Amygdala (tissue), 56 donors: ENCODE results near the gene FMNL2.
"Not testable (repeated sequence)": the region's sequence is repeated elsewhere in the genome, so short reads cannot be mapped to it uniquely, and the experiment has no call there.

Experiments used
- DNase-seq, 56 donors: peaks; one replicate each; lab custom pipeline; 2025; lab: John Stamatoyannopoulos, UW

FMNL2 gene

DNA sequence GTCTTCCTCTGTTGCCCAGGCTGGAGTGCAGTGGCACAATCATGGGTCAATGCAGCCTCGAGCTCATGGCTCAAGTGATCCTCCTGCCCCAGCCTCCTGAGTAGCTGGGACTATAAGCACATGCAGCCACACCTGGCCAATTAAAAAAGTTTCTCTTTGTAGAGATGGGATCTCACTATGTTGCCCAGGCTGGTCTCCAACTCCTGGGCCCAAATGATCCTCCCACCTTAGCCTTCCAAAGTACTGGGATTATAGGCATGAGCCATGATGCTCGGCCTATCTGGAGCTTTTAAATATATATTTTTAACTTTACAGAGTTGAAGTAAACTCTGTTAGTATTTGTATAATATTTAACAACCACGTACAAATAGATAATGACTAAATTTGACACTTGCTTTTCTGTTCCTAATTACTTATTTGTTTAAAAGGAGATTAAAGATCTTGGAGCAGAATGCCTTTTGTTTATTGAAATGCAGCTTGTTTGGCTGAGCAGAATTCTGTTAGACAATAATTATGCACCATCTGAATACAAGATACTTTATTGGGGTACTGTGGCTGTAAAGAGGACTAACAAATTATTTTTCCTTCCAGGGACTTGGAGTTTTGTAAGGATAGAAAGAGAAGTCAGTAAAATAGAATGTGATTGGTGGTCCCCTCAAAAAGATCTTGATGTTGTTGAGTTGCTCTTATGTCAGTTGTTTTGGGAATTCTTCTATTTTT, 175.0 kb downstream of the FMNL2 start:
- DNase-seq, result no peak

DNA sequence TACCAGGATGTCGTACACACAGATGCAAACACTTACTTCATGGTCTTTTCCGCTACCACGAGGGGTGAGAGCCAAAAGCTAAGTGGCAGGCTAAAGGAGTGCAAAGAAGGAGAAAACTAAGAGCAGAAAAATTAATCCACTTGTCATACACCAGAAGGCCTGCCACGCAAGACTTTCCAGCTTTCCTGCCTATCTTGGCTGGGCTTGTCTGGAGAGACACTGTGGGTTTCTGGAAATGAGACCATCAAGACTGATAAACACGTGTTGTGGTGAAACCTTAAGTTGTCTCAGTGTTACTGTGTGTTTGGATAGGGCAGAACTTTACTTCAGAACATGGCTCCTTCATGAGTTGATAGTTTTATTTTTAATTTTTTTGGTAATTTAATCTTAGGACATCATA, 175.6 kb downstream of the FMNL2 start:
- DNase-seq, result no peak

DNA sequence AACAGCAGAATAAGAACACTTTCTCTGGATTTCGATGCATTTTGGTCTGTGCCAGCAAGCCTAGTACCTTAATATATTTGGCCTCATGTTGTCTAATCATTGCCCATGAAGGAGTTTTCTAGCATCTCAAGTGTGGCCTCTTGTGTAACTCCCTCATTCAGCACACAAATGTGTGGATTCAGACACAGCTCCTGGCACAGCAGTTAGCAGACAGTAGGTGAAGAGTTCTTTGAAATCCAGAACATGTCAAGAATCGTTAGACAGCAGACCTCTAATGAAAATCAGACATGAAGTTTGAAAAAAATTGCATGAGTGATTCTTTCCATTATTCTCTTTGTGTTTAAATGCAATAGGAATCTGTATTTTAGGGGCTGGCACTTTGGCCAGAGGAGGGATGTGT, 177.0 kb downstream of the FMNL2 start:
- no peak for DNase-seq

DNA sequence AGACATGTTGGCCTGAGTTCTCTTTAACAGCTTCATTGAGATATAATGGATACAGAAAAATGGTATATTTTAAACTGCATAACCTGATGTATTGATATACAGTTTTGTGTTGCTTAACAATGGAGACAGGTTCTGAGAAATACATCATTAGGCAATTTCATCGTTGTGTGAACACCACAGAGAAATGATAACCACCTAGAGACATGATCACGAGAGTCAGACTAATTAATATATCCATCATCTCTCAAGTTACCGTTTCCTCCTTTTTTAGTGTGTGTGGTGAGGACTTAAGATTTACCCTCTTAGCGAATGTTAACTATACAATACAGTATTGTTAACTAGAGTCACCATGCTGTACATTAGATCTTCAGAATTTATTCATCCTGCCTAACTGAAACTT, 178.1 kb downstream of the FMNL2 start:
- no peak for DNase-seq

DNA sequence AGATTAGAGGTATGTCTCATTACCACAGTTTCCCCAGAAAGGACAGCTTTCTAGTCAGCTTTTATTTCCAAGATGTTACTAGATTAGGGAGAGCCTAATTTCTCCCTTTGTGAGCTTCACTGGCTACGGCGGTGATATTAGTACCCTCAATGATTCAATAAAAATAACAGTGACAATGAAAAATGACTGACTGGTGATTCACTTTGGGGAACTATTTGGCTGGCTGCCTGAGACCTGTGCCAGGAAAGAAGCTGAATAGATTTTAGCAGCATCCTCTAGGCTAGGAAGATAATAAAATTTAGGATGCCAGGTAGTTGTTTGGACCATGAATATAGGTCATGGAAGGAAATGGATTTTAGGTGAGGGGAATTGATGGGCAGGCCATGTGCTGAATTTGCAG, 178.7 kb downstream of the FMNL2 start:
- peak in 3 of 56 donors; percentile 13 to 26 (median 24) for DNase-seq

DNA sequence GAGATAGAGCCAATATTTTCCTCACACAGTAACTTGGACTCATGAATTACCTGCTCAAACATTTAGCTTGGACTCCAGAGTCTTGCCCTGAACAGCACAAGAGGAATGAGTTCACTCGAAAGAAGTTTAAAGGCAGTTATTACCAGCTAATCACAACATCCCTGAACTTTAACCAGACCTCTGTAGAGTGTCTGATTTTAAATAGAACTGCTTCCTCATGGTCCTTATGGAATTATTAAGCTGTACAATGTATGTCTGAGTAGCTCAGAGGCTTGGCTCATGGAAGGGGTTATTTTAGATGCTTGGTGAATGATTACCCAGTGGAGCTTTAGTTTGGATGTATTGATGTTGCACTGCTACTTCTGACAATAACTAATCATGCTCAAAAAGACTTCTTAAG, 183.1 kb downstream of the FMNL2 start:
- DNase-seq, result no peak

DNA sequence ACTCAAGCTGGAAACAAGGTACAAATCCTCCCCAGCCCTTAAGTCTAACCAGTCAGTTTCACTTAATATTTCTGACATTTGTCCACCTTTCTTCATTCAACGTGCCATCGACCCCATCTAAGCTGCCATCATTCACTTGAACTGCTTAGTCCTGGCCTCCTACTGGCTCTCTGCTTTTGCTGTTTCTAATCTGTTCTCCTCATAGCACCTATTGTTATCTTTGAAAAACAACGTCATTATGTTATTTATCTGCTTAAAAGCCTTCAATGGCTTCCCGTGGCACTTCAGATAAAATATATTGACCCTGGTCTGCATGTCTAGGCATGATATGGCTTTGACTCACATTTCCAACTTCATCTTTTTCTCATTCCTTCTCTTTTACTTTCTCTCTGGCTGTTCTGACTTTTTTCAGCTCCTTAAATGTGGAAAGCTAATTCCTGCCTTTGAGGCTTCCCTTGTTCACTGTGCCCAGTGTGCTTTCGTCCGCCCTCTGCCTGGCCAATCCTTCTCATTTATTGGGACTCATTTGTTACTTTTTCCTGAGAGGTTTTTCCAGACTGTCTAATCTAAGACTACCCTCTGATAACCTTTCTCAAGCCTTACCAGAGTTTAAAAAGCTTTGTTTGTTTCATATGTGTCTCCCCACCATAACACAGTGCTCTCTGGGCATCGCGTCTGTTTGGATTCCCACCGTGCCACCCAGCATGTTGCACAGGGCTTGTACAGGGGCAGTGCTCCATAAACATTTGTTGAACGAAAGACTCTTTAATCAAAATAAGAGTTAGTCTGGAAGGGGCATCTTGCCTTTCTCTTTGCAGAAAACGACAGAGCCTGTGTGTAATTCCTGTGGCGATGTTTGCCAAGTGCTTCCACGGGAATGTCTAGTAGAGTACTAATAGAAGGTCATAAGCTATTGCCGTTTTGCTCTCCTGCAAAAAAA, 183.9 kb downstream of the FMNL2 start:
- peak in 1 of 56 donors; percentile 40 for DNase-seq

DNA sequence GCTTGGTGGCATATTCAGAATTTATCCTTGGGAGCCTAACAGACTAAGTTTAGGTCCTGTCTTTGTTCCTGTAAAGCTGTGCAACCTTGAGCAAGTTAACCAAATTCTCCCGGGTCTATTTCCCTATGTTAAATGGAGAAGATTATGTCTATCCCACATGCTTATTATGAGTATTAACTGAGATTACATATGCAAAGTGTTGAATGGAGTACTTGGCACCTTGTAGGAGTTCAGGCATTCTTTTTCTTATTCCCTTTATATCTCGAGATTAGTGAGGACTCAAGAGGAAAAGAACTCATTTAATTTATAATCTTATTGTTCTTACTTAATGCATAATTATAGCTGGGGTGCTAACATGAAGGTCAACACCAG, 184.6 kb downstream of the FMNL2 start:
- DNase-seq, result no peak

DNA sequence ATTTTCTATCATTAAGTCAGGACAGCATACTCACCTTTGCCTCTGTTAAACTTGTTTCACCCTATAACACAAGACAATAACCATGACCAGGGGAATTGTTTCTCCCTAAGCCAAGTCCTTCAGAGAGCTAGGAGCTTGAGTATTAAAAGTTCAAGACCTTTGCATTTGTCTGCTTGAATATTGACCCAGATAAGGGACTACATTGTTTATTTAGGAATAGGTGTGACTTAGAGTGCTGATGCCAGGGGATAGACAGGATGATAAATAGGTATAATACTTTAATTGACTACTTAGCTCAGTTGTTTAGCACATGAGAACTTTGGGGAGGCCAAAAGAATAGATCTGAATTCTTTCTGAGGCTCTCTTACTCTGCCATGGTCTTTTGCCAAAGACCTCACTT, 185.8 kb downstream of the FMNL2 start:
- DNase-seq, result no peak

DNA sequence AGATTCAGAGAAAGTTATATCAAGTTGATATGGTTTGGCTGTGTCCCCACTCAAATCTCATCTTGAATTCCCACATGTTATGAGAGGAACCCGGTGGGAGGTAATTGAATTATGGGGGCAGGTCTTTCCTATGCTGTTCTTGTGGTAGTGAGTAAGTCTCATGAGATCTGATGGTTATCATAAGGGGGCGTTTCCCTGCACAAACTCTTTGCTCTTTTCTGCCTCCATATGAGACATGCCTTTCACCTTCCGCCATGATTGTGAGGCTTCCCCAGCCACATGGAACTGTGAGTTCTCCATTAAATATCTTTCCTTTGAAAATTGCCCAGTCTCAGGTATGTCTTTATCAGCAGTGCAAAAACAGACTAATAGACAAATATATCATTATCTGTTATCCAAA, 187.5 kb downstream of the FMNL2 start:
- DNase-seq, result not testable (repeated sequence)

DNA sequence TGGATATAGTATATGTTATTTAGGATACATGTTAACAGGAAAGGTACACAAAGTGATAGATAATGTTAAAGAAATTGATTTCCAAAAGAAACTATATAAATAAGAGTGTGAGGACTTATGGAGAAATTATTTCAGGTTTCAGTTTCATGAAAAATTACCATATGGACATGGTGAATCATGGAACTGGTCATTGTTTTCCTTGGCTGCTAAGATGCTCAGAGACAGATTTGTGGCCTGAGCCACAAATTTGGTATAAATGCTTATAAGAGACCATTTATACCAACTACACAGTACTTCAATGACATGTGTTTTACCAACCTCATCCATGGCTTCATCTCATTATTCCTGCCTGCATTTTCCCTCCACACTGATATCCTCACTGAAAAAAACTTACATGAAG, 188.1 kb downstream of the FMNL2 start:
- DNase-seq, result no peak

DNA sequence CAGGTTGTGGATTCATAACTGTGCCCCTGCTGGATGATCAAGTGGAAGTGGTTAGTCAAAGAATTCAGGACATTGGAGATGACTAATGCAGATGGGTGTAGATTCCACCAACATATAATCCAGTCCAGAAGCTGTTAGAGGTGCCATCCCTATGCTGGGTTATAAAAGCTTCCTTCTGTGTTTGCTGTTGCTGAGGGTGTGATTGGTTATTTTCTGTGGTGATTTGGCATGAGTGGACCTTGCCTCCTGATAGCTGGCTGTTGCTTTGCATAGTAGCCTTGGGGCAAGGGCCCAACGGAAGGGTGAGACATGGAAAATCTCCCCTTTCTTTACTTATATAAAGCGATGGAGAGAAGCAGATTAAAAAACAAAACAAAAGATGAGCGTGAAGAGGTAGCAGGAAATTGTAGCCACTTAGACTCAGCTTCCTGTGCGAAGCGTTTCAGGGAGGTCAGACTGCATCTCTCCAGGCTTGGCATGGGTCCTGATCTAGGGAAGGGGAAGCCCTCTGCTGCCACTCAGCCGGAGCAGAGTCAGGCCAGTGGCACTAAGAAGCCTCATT, 190.4 kb downstream of the FMNL2 start:
- DNase-seq, result peak in 18 of 56 donors; percentile 9 to 61 (median 23)

DNA sequence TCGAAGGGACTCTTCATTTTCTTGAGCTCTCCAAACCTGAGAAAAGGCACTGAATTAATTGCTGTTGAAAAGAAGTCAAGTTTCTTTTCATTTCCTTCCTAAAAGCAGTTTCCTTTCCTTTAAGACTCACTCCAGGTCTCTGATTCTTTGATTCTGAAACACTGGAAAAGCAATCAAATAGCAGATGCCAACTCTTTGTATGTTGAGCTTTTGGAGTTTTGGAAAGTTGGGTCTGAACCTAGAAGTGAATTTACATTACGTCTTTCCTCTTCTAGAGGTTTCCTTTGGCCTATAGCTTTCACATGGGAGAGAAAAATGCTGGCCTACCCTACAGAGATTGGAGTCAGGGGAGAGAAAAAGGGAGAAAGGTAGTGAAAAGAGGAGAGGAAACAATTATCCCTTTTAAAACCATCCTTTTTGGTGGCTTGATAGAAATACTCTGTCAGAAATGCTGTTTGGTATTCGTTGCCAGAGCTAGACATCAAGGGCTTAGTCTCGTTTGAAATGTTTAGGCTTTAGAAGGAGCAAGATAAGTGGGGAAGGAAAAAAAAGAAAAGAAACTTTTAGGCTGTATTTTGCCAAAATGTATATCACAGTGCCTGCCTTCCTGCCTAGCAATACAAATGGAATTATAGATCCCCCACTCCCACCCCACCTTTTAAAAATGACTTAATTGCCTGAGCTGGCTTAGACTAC, 194.6 kb downstream of the FMNL2 start:
- DNase-seq, result no peak

DNA sequence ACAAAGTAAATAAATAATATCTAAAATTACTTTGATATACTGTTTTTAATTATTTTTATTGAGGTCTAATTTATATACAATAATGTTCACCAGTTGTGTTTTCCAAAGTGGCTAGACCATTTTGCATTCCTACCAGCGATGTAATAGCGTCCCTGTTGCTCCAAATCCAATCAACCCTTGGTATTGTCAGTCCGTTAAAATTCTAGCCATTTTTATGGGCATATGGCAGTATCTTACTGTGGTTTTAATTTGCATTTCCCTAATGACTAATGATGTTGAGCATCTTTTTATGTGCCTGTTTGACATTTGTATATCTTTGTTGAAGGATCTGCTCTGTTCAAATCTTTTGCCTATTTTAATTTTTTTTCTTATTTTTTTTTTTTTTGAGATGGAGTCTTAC, 197.3 kb downstream of the FMNL2 start:
- no peak for DNase-seq

DNA sequence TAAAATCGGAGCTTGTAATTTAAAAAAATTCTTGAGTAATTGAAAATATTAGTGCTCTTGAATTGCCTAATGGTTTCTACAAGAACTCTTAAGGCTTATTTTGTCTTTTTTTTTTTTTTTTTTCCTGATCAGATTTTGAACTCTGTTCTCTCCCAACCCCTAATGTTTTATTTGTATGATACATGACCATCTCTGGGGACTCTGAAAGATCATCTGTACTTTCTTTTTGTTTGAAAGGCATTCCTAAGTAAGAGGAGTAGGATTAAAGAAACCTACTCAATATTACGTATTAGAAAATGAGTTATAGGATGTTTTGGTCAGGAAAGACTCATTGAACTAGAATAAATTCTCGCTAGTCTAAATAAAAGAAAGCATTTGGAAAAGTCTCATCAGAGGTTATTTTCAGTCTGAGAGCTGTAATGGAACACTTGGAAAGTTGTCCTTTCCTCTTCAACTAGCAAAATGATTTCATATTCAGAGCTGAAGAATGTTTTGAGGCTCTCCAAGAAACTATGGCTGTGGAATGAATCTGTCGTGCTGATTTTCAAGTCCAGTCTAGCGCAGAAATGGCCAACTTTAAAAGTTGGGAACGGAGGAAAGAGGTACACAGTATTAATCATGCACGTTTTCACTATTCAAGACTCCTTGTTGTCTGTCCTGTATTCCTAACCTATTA, 199.6 kb downstream of the FMNL2 start:
- no peak for DNase-seq

DNA sequence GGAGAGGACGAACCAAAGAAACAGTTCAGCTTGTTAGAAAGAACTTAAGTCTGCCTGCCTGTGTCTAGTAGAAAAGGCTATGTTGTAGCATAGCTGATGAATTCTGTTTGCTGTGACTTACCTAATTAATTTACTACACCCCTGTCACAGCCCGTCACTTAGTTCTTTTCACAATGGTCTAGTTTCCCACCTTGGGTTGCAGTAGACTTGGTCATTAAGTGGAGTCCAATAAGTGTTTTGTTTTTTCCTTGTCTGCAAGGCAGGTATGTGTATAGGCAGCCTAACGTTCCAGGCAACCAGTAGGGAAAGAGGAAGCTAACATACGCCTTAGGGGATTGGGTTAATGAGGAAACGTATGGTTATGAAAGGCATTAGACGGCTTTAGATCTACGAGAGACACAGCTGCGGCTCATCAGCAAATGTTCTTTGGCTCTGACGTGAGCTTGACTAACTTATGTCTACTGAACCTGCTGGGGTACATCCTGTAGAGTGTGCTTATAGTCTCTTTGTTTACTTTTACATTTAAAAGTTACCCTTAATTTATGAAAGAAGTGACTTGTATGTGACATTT, 202.2 kb downstream of the FMNL2 start:
- DNase-seq, result no peak

DNA sequence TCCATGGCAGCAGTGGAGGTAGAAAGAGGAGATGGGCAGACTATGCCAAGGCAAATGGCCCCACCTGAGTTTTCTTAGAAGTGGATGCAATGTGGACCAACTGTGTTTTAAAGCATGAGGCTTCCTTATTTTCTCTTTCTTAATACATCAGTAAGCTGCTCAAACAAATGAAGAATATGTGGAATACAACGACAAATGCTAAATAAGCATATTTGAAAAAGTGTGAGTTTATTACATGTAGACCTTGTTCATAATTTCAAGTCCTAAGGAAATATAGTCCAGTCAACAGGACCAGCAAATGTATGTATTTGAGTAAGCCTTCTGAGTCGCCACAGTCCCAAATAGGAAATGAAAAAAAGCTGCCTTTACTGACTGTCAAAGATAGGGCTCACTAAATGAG, 204.4 kb downstream of the FMNL2 start:
- DNase-seq, result no peak

DNA sequence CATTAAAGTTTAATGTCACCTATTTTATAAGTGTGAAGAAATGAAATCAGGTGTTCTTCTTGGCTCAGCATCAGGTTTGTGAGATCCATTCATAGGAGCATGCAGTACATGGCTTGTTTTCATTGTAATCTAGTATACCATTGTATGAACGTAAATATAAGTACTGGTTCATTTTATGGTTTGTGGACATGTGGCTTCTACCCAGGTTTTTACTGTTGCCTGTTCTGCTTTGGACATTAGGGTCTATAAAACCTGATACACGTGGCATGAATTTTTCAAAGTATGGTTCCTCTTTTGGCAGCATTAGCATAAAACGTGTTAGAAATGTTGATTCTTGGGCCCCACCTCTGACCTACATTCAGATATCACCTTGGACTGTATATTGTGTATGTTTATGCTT, 206.7 kb downstream of the FMNL2 start:
- no peak for DNase-seq

DNA sequence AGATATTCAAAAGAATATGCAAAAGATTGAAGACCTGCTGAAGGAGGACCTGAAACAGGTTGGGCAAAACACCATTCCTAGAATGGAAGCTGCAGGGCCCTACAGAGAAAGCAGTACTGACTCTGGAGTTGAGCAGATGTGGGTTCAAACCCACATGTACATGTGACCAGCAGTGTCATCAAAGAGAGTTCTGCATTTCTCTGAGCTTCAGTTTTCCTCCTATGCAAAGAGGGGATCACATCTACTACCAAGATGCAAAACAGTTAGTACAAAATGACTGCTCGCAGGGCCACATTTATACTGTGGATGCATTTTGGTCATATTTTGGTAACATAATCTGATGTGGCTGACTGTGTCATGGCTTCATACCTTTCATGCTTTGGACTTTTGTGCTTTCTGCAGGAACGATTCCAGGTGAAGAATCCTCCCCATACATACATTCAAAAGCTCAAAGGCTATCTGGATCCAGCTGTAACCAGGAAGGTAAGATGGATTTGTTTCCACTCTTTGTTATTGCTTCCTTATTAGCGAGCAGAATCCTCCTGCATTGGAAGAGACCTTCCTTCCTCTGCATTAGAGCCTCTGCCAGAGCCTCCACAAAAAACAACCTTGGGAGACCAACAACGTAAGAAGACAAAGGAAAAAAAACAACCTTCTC, 207.5 kb downstream of the FMNL2 start:
- DNase-seq, result no peak
